NOMO-1 treated with dmso at 0.1 percent for 144 hours (cell line): ENCODE results near the gene GRIA4.
"Not testable (repeated sequence)": the region's sequence is repeated elsewhere in the genome, so short reads cannot be mapped to it uniquely, and the experiment has no call there.

Experiments used
- DNase-seq: peaks from one replicate; lab custom pipeline; 2025; ENCODE audit not compliant: unreplicated experiment; lab: John Stamatoyannopoulos, UW

The GRIA4 gene

DNA sequence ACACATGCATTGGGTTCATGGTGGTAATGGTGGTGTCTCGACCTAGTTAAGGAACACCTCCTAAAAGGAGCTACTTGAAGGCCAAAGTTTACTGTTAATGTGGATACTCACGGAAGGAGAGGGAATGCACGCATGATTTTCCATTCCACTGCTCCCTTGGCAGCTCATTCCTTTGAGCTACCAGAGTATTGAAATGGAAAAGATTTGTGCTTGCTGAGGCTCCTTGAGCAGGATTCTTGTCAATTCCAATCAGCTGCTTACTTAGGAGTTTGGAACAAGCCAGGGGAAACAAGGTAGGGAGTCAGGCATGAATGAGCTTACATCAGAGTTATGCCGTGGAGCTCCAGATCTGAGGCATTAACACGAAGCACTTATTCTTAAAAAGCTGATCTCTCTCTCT lies 108.8 kb downstream of the GRIA4 start:
- DNase-seq = no peak

DNA sequence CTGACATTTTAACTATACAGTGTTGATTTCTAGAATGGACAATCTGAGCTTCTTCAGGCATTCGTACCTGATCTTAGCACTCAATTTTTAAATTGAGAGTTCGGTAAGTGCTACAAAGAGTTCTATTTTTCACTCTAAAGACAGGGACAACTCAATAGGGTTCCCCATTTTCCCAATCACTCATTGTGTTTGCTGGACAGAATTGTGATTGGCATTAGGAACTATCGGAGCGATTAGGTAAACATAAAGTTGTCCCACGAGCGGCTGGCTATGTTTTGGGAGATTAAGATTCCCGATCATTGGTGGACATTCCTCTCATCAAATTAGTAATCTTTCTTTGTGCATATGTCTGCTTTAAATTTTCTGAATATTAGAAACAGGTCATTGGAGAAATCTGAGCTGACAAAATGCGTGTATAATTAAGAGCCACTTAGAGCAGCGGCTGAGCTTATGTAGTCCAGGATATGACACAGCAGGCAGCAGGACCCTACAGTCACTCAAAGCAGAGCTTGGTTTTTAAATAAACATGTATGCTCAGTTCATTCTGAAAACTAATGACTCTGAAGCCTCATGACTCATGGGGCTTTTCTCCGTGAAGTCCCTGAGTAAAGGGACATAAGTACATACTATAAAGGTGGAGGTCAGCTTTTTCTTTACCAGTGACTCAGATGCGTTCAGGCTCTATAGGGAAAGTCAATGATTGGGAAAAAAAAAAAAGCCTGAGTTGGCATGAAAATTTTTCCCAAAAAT lies 109.4 kb downstream of the GRIA4 start:
- DNase-seq = no peak

DNA sequence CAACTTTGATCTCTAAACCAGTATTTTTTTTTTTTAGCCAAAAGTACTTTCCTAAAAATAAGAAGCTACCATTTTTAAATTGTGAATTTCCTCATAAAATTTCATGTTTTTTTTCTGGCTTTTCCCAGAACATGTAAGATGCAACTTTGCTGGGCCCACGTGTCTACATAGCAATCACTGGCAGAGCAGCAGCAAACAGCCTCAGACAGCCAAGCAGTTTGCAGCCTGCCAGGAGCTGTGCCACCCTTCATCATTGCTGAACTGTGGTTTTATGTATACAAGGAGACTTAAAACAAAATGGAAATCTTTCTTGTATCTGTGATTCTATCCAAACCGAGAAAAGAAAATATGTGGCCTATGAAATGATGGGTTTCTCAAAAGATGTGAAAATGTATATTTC lies 110.2 kb downstream of the GRIA4 start:
- no peak for DNase-seq

DNA sequence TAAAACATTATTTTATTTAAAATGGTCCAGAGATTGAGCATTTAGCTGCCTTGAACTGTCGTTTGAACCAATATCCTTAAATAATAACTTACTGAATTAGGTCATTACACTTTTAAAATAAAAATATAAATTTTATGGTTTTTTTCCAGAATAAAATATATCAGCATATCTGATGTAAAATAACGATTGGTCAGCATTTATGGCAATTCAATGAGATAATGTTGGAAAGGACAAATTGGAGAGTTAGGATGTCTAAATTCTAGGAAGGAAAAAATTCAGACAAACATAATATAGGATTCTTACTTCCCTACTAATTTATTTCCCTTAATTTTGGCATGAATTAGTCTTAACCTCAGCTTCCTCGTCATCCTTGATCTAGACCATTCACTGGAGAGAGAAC lies 113.4 kb downstream of the GRIA4 start:
- DNase-seq = no peak

DNA sequence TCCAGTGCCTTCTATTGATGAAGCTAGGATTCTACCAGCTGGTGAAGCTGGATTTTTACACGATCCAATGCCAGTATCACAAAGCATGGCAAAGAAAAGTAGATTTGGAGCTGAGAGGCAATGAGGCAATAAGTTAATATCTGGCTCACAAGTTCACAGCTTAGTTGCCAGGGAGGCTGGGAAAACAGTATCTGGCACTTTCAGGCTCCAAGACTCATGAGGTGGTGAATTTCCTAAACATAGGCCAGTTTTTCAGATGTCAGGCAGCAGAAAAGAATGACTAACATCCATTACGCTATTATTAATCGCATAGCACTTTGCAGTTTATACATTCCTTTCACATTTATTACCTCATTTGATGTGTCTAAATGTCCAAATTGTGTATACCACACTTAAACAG lies 122.7 kb downstream of the GRIA4 start:
- DNase-seq = no peak

DNA sequence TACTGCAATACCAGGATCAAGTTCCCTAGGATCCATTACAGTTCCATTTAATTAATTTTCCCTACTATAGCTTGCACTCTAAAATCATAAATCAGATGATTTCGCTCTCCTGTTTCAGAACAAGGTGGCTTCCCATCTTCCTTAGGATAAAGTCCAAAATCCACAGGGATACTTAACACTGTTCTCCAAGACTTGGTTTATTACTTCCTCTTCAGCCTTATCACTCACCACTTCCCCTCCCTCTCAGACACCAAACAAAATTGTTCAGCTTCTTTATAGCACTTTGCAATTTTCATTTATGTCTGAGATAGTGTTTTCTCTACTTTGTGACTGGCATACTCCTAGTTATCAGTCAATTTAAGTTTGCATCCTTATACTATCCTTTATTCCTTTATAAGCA lies 124.6 kb downstream of the GRIA4 start:
- DNase-seq = no peak

DNA sequence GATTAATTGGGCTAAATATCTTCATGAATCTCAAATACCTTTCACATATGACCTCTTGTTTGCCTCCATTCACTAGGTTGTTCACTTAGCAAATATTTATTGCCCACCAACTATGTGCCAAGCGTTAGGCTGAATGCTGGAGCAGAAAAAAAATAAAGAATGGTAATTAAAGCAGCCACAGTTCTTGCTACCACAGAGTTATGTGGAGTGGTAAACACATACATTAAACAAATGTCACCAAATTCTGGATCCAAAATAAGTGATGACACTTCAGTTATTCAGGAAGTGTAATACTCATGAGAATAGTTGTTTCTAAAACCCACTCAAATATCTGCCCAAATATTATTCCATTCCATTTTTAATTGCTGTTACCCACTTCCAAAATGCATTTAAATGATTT lies 128.4 kb downstream of the GRIA4 start:
- no peak for DNase-seq

DNA sequence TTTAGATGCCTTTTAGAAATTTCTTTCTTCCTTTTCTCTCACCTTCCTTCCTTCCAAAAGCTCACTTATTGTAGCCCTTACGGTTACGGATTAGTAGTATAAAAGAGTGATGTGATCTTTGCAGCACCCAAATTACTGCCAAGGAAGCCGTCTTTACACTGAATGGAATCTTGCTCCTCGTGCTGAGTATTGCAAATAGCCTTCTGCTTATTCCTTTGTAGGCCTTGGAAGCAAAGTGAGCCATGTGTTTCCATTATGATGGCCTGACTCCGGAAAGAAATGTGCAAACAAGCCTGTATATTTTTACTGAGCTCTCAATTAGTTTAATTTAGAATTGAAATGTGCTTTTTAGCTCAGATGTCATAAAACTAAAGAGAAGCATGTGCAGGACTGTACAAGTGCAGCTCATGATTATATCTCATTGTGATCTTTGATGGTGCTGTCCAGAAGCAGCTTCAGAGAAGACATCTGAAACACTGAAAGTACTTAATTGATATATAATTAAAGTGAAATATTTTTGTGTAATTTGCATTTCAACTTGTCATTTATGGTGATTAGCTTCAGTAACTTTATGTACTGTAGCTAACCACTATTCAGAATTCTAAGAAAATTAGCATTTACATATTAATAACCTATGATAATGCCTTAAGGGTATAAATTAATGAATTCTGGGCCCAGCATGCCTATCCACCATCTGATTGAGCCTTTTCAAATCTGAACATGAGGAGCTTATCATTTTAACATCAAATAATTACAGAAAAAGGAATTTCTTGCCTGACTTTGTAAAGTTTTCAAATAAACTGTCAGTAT lies 129.3 kb downstream of the GRIA4 start:
- no peak for DNase-seq

DNA sequence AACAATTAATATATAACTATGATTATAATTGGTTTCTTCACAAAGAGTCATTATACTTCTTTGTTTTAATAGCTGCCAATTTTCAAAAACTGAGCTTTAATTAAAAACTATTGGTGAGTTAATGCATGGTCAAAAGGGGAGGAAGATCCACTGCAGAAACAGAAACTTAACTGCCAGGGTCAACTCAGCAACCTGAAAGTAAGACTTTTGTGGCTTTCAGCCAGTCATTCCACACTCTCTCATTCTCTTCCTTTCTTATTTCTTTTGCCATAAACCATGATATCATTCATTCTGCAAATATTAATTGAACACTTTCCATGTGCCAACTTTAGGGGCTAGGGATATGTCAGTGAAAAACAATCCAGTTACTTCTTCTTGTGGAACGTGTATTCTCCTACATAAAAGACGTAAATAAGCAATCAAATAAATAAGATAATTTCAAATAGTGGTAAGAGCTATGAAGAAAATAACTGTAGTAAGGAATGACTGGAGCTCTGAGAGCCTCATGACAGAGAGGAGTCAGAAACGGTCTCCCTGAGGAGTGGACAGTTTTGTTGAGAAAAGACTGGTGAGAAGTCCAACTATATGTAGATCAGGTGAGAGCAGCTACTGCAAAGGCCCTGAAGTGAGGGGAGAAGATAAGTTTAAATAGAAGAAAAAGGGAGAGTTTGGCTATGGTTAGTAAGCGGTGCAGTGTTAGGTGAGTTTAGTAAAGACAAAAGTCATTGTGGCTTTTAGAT lies 130.5 kb downstream of the GRIA4 start:
- no peak for DNase-seq

DNA sequence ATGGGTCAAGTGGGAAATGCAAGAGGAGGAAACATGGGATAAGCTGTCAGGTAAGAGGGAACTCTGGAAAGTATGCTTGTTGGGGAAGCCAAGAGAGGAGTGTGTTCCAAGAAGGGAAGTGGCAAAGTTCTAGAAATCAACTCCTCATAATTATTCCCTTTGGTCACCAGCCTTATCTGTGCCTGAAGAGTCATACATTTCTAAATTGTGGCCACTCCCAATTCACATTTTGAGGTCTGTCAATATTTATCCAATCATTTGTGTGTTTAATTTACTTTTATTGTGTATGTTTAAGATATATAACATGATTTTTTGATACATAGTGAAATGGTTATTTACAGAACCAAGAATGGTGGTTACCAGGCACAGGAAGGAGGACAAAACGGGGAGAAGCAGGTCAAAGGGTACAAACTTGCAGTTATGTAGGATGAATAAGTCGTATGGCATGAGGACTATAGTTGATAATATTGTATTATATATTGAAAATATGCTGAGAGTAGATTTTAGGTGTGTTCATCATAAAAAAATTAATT lies 131.7 kb downstream of the GRIA4 start:
- DNase-seq = no peak

DNA sequence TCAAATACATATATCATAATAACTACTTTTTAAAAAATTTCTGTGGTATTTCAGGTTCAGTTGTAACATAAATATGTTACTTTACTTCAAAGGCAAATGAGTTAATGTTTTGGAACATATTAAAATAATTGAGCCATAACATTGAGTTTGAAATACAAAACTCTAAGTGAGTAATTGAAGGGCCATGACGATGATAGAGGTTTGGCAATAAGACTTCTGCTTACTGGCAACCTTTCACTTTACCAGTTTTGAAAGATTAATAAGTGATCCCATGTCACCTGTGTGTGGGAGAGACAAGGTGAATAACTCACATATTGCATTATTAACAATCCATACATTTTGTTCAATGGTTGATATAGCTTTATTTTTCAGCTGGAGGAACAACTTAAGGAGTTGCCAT lies 144.4 kb downstream of the GRIA4 start:
- no peak for DNase-seq

DNA sequence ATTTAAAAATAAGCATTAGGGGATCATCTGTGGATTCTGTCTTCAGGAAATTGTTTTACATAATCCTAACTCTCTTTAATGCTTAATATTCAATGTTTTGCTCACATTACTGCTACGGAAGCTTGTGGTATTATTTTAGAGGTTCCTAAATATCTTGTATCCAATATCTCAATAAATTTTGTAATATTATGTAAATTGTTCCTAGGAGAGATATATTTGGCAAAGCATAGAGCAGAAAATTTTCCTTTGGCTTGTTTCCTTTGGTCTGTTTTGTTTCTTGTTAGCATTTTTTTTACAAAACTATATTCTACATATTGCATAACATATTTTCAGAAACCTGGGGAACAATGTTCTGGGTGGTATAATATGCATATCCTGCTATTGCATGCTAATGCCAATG lies 144.8 kb downstream of the GRIA4 start:
- DNase-seq = no peak

DNA sequence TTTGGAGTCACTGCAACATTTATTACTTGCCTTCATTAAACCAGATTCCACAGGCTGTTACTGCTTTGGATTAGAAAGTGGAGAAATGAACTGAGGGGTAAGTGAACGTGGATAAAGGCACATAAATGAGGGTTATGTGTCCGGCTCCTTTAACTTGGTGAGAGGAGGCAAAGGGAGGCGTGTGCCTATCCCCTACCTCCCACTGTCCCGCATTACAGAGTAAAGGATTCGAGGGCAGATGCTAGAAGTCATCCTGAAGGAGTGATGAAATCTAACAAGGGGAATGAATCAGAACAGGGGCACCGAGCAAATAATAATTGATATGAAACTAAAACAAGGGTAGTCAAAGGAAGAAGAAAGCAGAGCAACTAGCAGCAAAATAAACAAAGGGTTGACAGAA lies 147.2 kb downstream of the GRIA4 start:
- no peak for DNase-seq

DNA sequence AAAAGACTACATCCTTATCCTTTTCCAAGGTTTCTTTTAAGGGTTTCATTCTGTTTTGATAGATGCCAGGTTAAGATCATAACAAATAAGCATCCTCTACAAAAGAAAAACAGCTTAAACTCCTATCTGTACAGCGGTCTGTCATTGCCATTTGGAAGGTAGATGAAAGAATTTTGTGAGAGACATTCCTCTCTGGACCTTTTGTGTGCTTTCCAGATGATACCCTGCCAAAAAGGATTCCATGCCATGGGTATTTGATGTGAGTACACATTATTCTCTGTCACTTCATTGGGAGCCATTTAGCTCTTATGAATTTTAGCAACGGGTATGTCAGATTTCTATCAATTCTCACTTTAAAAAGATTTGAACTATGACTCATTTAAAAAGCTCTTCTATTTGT lies 153.7 kb downstream of the GRIA4 start:
- no peak for DNase-seq

DNA sequence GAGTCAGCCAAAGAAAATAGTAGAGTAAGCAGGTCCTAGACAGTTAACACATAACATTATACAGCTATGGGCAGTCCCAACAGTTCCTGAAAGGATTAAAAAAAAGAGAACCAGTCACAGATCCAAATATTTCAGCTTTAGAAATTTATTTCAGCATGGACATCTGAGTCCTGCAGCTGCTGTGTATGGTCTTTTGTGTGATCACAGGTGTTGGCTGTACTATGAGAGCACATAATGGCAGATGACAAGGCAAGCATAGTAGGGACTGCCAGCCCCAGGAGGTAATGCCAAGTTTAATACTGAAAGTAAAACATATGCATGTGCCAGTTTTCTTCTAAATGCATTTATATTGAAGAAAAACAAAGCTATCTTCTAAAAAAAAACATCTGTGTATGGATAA lies 158.1 kb downstream of the GRIA4 start:
- no peak for DNase-seq

DNA sequence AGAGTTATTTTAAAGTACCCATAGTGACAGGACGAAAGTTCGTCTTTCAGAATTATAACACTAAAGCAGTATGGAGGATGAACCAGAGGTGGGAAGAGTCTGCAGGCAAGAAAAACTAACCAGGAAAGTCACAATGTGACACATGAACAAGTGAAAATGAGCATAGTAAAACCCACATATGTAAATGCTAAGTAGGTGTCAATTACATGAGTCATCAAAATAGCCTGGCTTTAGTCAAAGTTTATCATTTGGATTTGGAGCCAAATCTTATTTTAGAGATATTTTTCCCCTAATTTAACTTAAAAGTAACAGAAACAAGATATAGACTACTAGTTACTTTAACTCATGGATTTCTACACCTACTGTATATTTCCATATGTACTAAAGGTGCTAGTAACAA lies 159.8 kb downstream of the GRIA4 start:
- no peak for DNase-seq

DNA sequence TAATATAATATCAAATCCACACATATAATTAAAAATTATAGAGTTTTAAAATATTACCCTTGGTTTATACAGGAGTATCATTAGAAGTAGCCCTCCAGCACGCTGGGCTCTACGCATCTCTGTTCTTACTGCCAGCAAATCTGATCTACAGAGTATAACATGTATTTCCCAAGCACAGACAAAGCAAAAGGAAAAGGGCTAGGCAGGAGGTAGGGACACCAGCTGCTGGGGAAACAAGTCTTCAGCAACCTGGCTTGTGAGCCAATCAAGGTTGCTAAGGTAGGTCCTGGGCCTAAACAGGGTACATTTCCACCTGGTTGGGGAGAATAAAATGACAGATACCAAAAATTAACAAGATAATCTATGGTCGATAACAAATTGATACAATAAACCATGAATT lies 163.6 kb downstream of the GRIA4 start:
- not testable (repeated sequence) for DNase-seq

DNA sequence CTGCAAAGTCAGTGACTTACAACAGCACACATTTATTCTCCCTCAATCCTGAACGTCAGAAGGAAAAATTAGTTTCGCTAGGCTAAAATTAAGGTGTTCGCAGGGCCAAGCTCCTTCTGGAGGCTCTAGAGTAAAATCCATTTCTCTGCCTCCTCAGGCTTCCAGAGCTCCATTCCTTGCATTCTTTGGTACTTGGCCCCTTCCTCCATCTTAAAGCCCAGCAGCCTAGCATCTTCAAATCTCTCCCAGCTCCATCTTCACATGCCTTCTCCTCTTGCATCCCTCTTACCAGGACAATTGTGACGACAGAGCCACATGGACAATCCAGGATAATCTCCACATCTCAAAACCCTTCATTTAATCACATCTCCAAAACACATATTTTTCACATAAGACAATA lies 165.0 kb downstream of the GRIA4 start:
- DNase-seq = no peak

DNA sequence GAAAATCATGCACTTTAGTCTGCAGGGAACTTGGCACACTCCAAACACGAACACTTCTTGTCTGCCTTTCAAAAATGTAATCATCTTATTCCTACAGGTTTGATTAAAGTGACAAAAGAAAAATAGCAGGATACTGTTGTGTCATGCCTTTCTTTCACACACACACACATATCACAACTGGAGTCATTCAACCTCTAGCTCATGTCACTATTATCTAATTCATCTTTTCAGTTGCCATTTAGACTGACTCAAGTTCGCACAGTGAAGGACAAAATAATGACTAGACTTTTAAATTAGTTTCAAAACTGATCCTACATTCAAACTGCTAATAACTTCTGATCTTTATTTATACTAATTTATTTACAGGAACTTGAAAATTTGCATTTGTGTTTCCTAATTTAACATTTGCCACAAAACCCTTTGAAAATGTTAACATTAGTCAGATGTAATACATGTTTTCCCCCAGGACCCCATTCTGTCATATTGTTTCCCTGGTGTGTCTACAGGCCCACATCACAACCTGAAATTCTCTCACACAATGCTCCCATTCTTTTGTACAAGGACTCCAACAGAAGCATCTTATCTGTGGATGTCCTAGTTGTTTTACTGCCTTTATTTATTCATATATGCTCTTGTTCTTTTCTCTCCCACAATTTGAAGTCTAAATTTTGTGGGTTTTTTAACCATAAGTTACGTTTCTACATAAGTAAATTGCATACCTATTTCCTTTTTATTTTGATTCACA lies 171.1 kb downstream of the GRIA4 start:
- no peak for DNase-seq

DNA sequence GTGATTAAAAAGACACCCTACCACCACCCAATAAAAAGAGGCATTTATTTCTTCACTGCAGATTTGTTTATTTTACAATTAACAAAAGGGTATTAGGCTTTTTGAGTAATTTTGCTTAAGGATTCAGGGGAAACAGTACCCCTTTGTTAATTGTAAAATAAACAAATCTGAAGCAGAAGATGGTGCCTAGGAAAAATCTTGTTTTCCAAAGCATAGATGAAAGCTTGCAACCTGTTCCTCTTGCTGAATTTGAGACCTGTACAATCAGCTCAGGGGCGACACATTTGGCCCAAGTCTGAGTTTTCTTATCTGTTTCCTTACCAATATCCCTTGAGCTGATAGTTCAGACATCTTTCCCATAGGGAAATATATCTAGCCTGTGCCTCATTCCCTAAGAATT lies 171.9 kb downstream of the GRIA4 start:
- no peak for DNase-seq

DNA sequence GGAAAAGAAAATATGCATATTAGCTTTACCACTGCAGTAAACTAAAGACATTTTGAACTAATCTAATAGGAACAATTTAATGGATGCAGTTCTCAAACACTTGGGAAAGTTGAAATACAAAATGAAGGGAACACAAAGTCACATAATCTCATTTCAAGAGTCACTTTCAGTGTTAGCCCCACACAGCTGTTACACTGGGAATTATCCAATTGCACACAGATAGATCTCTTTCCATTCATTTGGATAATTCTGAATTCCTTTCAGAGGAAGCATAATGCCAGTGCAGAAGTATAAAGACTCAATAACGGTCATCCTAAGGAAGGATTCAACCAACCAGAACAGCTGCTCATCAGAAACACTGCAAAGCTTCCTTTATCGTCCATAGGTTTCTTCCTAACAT lies 173.3 kb downstream of the GRIA4 start:
- no peak for DNase-seq
